ENCODE measurements around the gene NUMBL.

Gene NUMBL

GRCh38 chr19:40692212-40692551 lies 1.7 kb upstream of the NUMBL start:
- Histone ChIP-seq H3K14ac (ENCODE audit: low read length) (no peak overlapping the region), H2BK5ac (ENCODE audit: low read depth, low read length, poor library complexity) (no peak overlapping the region), H3K79me1 (ENCODE audit: low read length) (peaks cover 9% of the 10 kb centered on the region), H3K4me2 (ENCODE audit: low read length) (no peak overlapping the region), H4K8ac (ENCODE audit: low read depth, low read length) (no peak overlapping the region), H3K9ac (ENCODE audit: low read length) (no peak overlapping the region), H3K27me3 (ENCODE audit: insufficient read depth, low read length) (no peaks in the 10 kb centered on the region), H3K4me3 (ENCODE audit: low read depth, low read length) (no peak overlapping the region), H3K36me3 (ENCODE audit: control insufficient read depth in 1 of 2, insufficient read depth in 2 of 2, low read length in 2 of 2) (peaks cover 29 to 37% of the 10 kb centered on the region in 2 experiments), H2AK5ac (ENCODE audit: low read length) (no peak overlapping the region), H2BK12ac (ENCODE audit: low read length) (no peak overlapping the region), H2AFZ (ENCODE audit: insufficient read depth, low read length, poor library complexity) (no peak overlapping the region), H4K12ac (ENCODE audit: low read depth, low read length) (no peak overlapping the region), H3K79me2 (ENCODE audit: control insufficient read depth, insufficient read depth, low read length, poor library complexity) (peaks cover 4% of the 10 kb centered on the region), H3K9me3 (ENCODE audit: insufficient read depth, low read depth, low read length) (no peaks in the 10 kb centered on the region), H3K4ac (ENCODE audit: low read depth, low read length) (no peak overlapping the region), H4K91ac (ENCODE audit: low read depth, low read length) (no peak overlapping the region), H2BK120ac (ENCODE audit: insufficient read depth, low read length, poor library complexity) (no peak overlapping the region), H3K23ac (ENCODE audit: low read length) (no peak overlapping the region), H3K4me1 (ENCODE audit: control insufficient read depth in 1 of 2, insufficient read depth in 2 of 2, low read length in 2 of 2) (peaks cover 12 to 19% of the 10 kb centered on the region in 2 experiments), H3K27ac (ENCODE audit: low read depth, low read length) (no peak overlapping the region), H3K18ac (ENCODE audit: low read length) (no peak overlapping the region)
- no peak for DNase-seq
- no CpG with 5 or more reads among the region's 14 CpGs for WGBS (ENCODE audit: extremely low coverage, insufficient coverage, insufficient read length)

- Histone ChIP-seq H4K12ac (ENCODE audit: low read depth, low read length) (peak overlapping the region; percentile 82), H3K27ac (ENCODE audit: low read depth, low read length) (no peak overlapping the region), H3K4ac (ENCODE audit: low read depth, low read length) (no peak overlapping the region), H2BK120ac (ENCODE audit: insufficient read depth, low read length, poor library complexity) (peak overlapping the region; percentile 27), H3K14ac (ENCODE audit: low read length) (no peak overlapping the region), H3K4me2 (ENCODE audit: low read length) (peak overlapping the region; percentile 81), H3K27me3 (ENCODE audit: insufficient read depth, low read length) (no peaks in the 10 kb centered on the region), H2BK5ac (ENCODE audit: low read depth, low read length, poor library complexity) (no peak overlapping the region), H4K8ac (ENCODE audit: low read depth, low read length) (peak overlapping the region; percentile 88), H3K79me1 (ENCODE audit: low read length) (peaks cover 9% of the 10 kb centered on the region), H3K4me1 (ENCODE audit: control insufficient read depth in 1 of 2, insufficient read depth in 2 of 2, low read length in 2 of 2) (peaks cover 12 to 19% of the 10 kb centered on the region in 2 experiments), H3K23ac (ENCODE audit: low read length) (no peak overlapping the region), H2AK5ac (ENCODE audit: low read length) (no peak overlapping the region), H3K36me3 (ENCODE audit: control insufficient read depth in 1 of 2, insufficient read depth in 2 of 2, low read length in 2 of 2) (peaks cover 29 to 41% of the 10 kb centered on the region in 2 experiments), H2BK12ac (ENCODE audit: low read length) (no peak overlapping the region), H3K9ac (ENCODE audit: low read length) (no peak overlapping the region), H4K91ac (ENCODE audit: low read depth, low read length) (peak overlapping the region; percentile 83), H3K9me3 (ENCODE audit: insufficient read depth, low read depth, low read length) (no peaks in the 10 kb centered on the region), H3K4me3 (ENCODE audit: low read depth, low read length) (no peak overlapping the region), H3K79me2 (ENCODE audit: control insufficient read depth, insufficient read depth, low read length, poor library complexity) (peaks cover 4% of the 10 kb centered on the region), H2AFZ (ENCODE audit: insufficient read depth, low read length, poor library complexity) (no peak overlapping the region), H3K18ac (ENCODE audit: low read length) (peak overlapping the region; percentile 81)
- DNase-seq = no peak
- no CpG with 5 or more reads among the region's 24 CpGs for WGBS (ENCODE audit: extremely low coverage, insufficient coverage, insufficient read length)
Observed at GRCh38 chr19:40691421-40692211, 1.2 kb upstream of the NUMBL start.

GRCh38 chr19:40690693-40691420 lies 406 bp upstream of the NUMBL start:
- peak overlapping the region; percentile 81 for H3K18ac ChIP-seq (ENCODE audit: low read length)
- peak overlapping the region; percentile 10 for H3K14ac ChIP-seq (ENCODE audit: low read length)
- peak overlapping the region; percentile 85 for H2AFZ ChIP-seq (ENCODE audit: insufficient read depth, low read length, poor library complexity)
- no peaks in the 10 kb centered on the region for H3K9me3 ChIP-seq (ENCODE audit: insufficient read depth, low read depth, low read length)
- no peak overlapping the region for H3K23ac ChIP-seq (ENCODE audit: low read length)
- peak overlapping the region; percentile 88 for H4K8ac ChIP-seq (ENCODE audit: low read depth, low read length)
- peak overlapping the region; percentile 55 for H3K27ac ChIP-seq (ENCODE audit: low read depth, low read length)
- H3K4ac ChIP-seq (ENCODE audit: low read depth, low read length) = peak overlapping the region; percentile 5
- H3K9ac ChIP-seq (ENCODE audit: low read length) = peak overlapping the region; percentile 14
- peak in 1 of 2 donors; percentile 87 for DNase-seq
- H3K27me3 ChIP-seq (ENCODE audit: insufficient read depth, low read length) = no peaks in the 10 kb centered on the region
- no peak overlapping the region for H2AK5ac ChIP-seq (ENCODE audit: low read length)
- H2BK120ac ChIP-seq (ENCODE audit: insufficient read depth, low read length, poor library complexity) = peak overlapping the region; percentile 27
- peaks cover 12 to 19% of the 10 kb centered on the region in 2 experiments for H3K4me1 ChIP-seq (ENCODE audit: control insufficient read depth in 1 of 2, insufficient read depth in 2 of 2, low read length in 2 of 2)
- peaks cover 4% of the 10 kb centered on the region for H3K79me2 ChIP-seq (ENCODE audit: control insufficient read depth, insufficient read depth, low read length, poor library complexity)
- H3K4me2 ChIP-seq (ENCODE audit: low read length) = peak overlapping the region; percentile 81
- H3K36me3 ChIP-seq (ENCODE audit: control insufficient read depth in 1 of 2, insufficient read depth in 2 of 2, low read length in 2 of 2) = peaks cover 30 to 44% of the 10 kb centered on the region in 2 experiments
- peak overlapping the region; percentile 83 for H4K91ac ChIP-seq (ENCODE audit: low read depth, low read length)
- no CpG with 5 or more reads among the region's 56 CpGs for WGBS (ENCODE audit: extremely low coverage, insufficient coverage, insufficient read length)
- H4K12ac ChIP-seq (ENCODE audit: low read depth, low read length) = peak overlapping the region; percentile 82
- H3K4me3 ChIP-seq (ENCODE audit: low read depth, low read length) = peak overlapping the region; percentile 44
- H2BK12ac ChIP-seq (ENCODE audit: low read length) = no peak overlapping the region
- H2BK5ac ChIP-seq (ENCODE audit: low read depth, low read length, poor library complexity) = no peak overlapping the region
- H3K79me1 ChIP-seq (ENCODE audit: low read length) = peaks cover 9% of the 10 kb centered on the region

GRCh38 chr19:40689339-40690049 lies 957 bp downstream of the NUMBL start:
- Histone ChIP-seq H3K27ac (ENCODE audit: low read depth, low read length) (no peak overlapping the region), H3K18ac (ENCODE audit: low read length) (peak overlapping the region; percentile 50), H3K36me3 (ENCODE audit: control insufficient read depth in 1 of 2, insufficient read depth in 2 of 2, low read length in 2 of 2) (peaks cover 31 to 44% of the 10 kb centered on the region in 2 experiments), H3K23ac (ENCODE audit: low read length) (no peak overlapping the region), H2AK5ac (ENCODE audit: low read length) (peak overlapping the region; percentile 62), H3K4me3 (ENCODE audit: low read depth, low read length) (peak overlapping the region; percentile 80), H4K91ac (ENCODE audit: low read depth, low read length) (peak overlapping the region; percentile 68), H4K12ac (ENCODE audit: low read depth, low read length) (peak overlapping the region; percentile 39), H3K4me2 (ENCODE audit: low read length) (peak overlapping the region; percentile 67), H2BK120ac (ENCODE audit: insufficient read depth, low read length, poor library complexity) (no peak overlapping the region), H4K8ac (ENCODE audit: low read depth, low read length) (peak overlapping the region; percentile 4), H2AFZ (ENCODE audit: insufficient read depth, low read length, poor library complexity) (no peak overlapping the region), H3K79me2 (ENCODE audit: control insufficient read depth, insufficient read depth, low read length, poor library complexity) (peaks cover 4% of the 10 kb centered on the region), H3K27me3 (ENCODE audit: insufficient read depth, low read length) (no peaks in the 10 kb centered on the region), H3K9ac (ENCODE audit: low read length) (peak overlapping the region; percentile 80), H3K4ac (ENCODE audit: low read depth, low read length) (peak overlapping the region; percentile 10), H2BK5ac (ENCODE audit: low read depth, low read length, poor library complexity) (no peak overlapping the region), H3K9me3 (ENCODE audit: insufficient read depth, low read depth, low read length) (no peaks in the 10 kb centered on the region), H3K4me1 (ENCODE audit: control insufficient read depth in 1 of 2, insufficient read depth in 2 of 2, low read length in 2 of 2) (peaks cover 12 to 20% of the 10 kb centered on the region in 2 experiments), H2BK12ac (ENCODE audit: low read length) (no peak overlapping the region), H3K14ac (ENCODE audit: low read length) (peak overlapping the region; percentile 43), H3K79me1 (ENCODE audit: low read length) (peaks cover 9% of the 10 kb centered on the region)
- WGBS (ENCODE audit: extremely low coverage, insufficient coverage, insufficient read length) = no CpG with 5 or more reads among the region's 18 CpGs
- peak; percentile 19 to 33 for DNase-seq

All from trophoblast cell (in vitro differentiated cells and primary cell).